CD14-positive monocyte (primary cell): ENCODE measurements around the gene PCDHA5. TPM values are rescaled to one million over a fixed set of nuclear protein-coding genes. Genes with fewer than 3 reads are reported as not detected.
"Not testable (repeated sequence)": the region's sequence is repeated elsewhere in the genome, so short reads cannot be mapped to it uniquely, and the experiment has no call there.

Experiments
- DNase-seq, 3 donors: peaks; one replicate each; pipeline ENCODE4 v3.0.0-alpha.2; 2011 to 2022
- H2AFZ ChIP-seq: 2 replicates; pipeline ENCODE4 v1.6.0; 2012; ENCODE audit warnings: mild to moderate bottlenecking, low read depth, low read length, inconsistent platforms; ENCODE audit not compliant: insufficient read depth, poor library complexity, severe bottlenecking
- H3K27ac ChIP-seq, 2 donors: 1 replicate in 1 of 2; 2 replicates in 1 of 2; pipeline ENCODE4 v1.5.1; 2012 to 2013; ENCODE audit warnings: low read length in 2 of 2, control low read depth in 1 of 2, inconsistent platforms in 1 of 2, low read depth in 1 of 2, mild to moderate bottlenecking in 1 of 2
- H3K27me3 ChIP-seq, 2 donors: one replicate each; pipeline versions ENCODE4 v1.6.0 to v1.6.1; 2011 to 2013; ENCODE audit warnings: low read length in 2 of 2; ENCODE audit not compliant: control insufficient read depth in 2 of 2, insufficient read depth in 2 of 2
- H3K36me3 ChIP-seq, 2 donors: replicated peaks in 1 of 2; 1 replicate in 1 of 2; 2 replicates in 1 of 2; pipeline versions ENCODE4 v1.5.1 to v1.6.1; 2012 to 2013; ENCODE audit warnings: low read length in 2 of 2, control low read depth in 1 of 2, inconsistent platforms in 1 of 2, mild to moderate bottlenecking in 1 of 2; ENCODE audit not compliant: insufficient read depth in 2 of 2, control insufficient read depth in 1 of 2
- H3K4me1 ChIP-seq, 2 donors: 1 replicate in 1 of 2; 2 replicates in 1 of 2; pipeline versions ENCODE4 v1.5.1 to v1.6.1; 2012 to 2013; ENCODE audit warnings: low read length in 2 of 2, control low read depth in 1 of 2, inconsistent platforms in 1 of 2, mild to moderate bottlenecking in 1 of 2, moderate library complexity in 1 of 2; ENCODE audit not compliant: insufficient read depth in 2 of 2, control insufficient read depth in 1 of 2
- H3K4me2 ChIP-seq: replicated peaks from 2 replicates; pipeline ENCODE3; 2012; ENCODE audit warnings: low read length, moderate library complexity, mild to moderate bottlenecking; ENCODE audit not compliant: poor library complexity, severe bottlenecking; ENCODE audit errors: extremely low read depth
- H3K4me3 ChIP-seq, 3 experiments: fragments of 200-600 bp in 1 of 3; sonication (generic) in 1 of 3; replicated peaks in 1 of 3; 1 replicate in 2 of 3; 2 replicates in 1 of 3; pipeline ENCODE4 v1.5.1; 2011 to 2013; ENCODE audit warnings: low read length in 3 of 3, mild to moderate bottlenecking in 3 of 3, control low read depth in 2 of 3, low read depth in 2 of 3, inconsistent platforms in 1 of 3, moderate library complexity in 1 of 3
- H3K79me2 ChIP-seq: 2 replicates; pipeline ENCODE4 v1.6.0; 2012; ENCODE audit warnings: mild to moderate bottlenecking, control low read depth, inconsistent platforms, low read length, moderate library complexity; ENCODE audit not compliant: insufficient read depth
- H3K9ac ChIP-seq: 2 replicates; pipeline ENCODE4 v1.6.0; 2017; ENCODE audit warnings: low read length, mild to moderate bottlenecking; ENCODE audit not compliant: insufficient read depth, poor library complexity, severe bottlenecking
- H3K9me3 ChIP-seq, 2 donors: replicated peaks in 1 of 2; 1 replicate in 1 of 2; 2 replicates in 1 of 2; pipeline versions ENCODE4 v1.5.1 to v1.6.1; 2012 to 2013; ENCODE audit warnings: low read length in 2 of 2, control low read depth in 1 of 2; ENCODE audit not compliant: control insufficient read depth in 1 of 2, insufficient read depth in 1 of 2
- H4K20me1 ChIP-seq: 2 replicates; pipeline ENCODE4 v1.6.0; 2012; ENCODE audit warnings: mild to moderate bottlenecking, low read length, control low read depth, moderate library complexity; ENCODE audit not compliant: insufficient read depth
- H3K27ac Mint-ChIP-seq, 7 donors: one replicate each; pipeline ENCODE4 v1.8.0; 2020; ENCODE audit warnings: mild to moderate bottlenecking in 7 of 7, mixed read lengths in 7 of 7, moderate library complexity in 6 of 7, inconsistent platforms in 2 of 7
- H3K27me3 Mint-ChIP-seq, 3 donors: one replicate each; pipeline ENCODE4 v1.8.0; 2021 to 2022; ENCODE audit warnings: low read depth in 3 of 3, mild to moderate bottlenecking in 3 of 3, mixed read lengths in 3 of 3, moderate library complexity in 3 of 3, inconsistent platforms in 1 of 3
- H3K36me3 Mint-ChIP-seq, 2 donors: one replicate each; pipeline ENCODE4 v1.8.0; 2020; ENCODE audit warnings: mixed read lengths in 2 of 2, inconsistent platforms in 1 of 2, mild to moderate bottlenecking in 1 of 2
- H3K4me1 Mint-ChIP-seq: one replicate; pipeline ENCODE4 v1.8.0; 2020; ENCODE audit warnings: mild to moderate bottlenecking, mixed read lengths
- H3K4me3 Mint-ChIP-seq, 2 donors: one replicate each; pipeline ENCODE4 v1.8.0; 2020; ENCODE audit warnings: mild to moderate bottlenecking in 2 of 2, mixed read lengths in 2 of 2, moderate library complexity in 1 of 2
- H3K9me3 Mint-ChIP-seq, 7 donors: one replicate each; pipeline ENCODE4 v1.8.0; 2020 to 2022; ENCODE audit warnings: mixed read lengths in 7 of 7, mild to moderate bottlenecking in 6 of 7, moderate library complexity in 6 of 7, inconsistent platforms in 2 of 7
- CTCF ChIP-seq: fragments of 200-600 bp; IDR thresholded peaks from one replicate; pipeline ENCODE4 v1.8.0; 2022; ENCODE audit warnings: antibody characterized with exemption, mild to moderate bottlenecking
- WGBS: methylation state at CpG from one replicate; pipeline ENCODE4 v1.1.5; 2013; ENCODE audit warnings: missing lambda C conversion rate; ENCODE audit not compliant: insufficient coverage; 5-methylcytosine and 5-hydroxymethylcytosine counted together
- intact Hi-C, 2 donors: fragments of 100-400 bp; cut with micrococcal nuclease; formaldehyde crosslinking; loops; one replicate each; pipeline versions ENCODE4 v1.15.0 to v1.15.1; 2023
- polyA plus RNA-seq, 3 donors: library from polyadenylated mRNA; depleted of rRNA in 1 of 3; unstranded in 2 of 3; stranded (reverse) in 1 of 3; fragments of 300-500 nt in 2 of 3; fragments of >200 nt in 1 of 3; fragmentation: Illumina TruSeq in 2 of 3; gene quantifications; 1 replicate in 2 of 3; 2 replicates in 1 of 3; pipeline ENCODE4 v1.2.3, GENCODE V29; 2012 to 2021

The PCDHA5 gene
- polyA plus RNA-seq, 3 donors = not detected

DNA sequence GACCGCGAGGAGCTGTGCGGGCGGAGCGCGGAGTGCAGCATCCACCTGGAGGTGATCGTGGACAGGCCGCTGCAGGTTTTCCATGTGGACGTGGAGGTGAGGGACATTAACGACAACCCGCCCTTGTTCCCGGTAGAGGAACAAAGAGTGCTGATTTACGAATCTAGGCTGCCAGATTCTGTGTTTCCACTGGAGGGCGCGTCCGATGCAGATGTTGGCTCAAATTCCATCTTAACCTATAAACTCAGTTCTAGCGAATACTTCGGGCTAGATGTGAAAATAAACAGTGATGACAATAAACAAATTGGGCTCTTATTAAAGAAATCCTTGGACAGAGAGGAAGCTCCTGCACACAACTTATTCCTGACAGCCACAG is 6.9 kb downstream of the PCDHA5 start:
- Histone ChIP-seq H3K4me1 (no peaks in the 10 kb centered on the region), H4K20me1 (no peaks in the 10 kb centered on the region), H3K4me2 (no peak overlapping the region), H3K9ac (no peak overlapping the region), H3K27me3 (peaks cover 0 to 24% of the 10 kb centered on the region in 2 donors), H2AFZ (no peak overlapping the region), H3K4me3 (no peak overlapping the region), H3K36me3 (no peaks in the 10 kb centered on the region), H3K79me2 (no peaks in the 10 kb centered on the region), H3K27ac (no peak overlapping the region), H3K9me3 (peaks cover 35 to 67% of the 10 kb centered on the region in 2 donors)
- intact Hi-C loops = loop anchor here in 1 of 2 donors (10.0 kb wide), 1 partner anchor 46 kb away; the partner anchor contains the start of gene PCDHA12
- Mint-ChIP-seq H3K36me3 (peaks cover 0 to 2% of the 10 kb centered on the region in 2 donors), H3K4me1 (no peaks in the 10 kb centered on the region), H3K27me3 (peaks cover 22 to 46% (median 22%) of the 10 kb centered on the region in 3 donors), H3K4me3 (peak overlapping the region in 1 of 2 donors; percentile 66), H3K9me3 (peaks cover 32 to 55% (median 48%) of the 10 kb centered on the region in 7 donors), H3K27ac (no peak overlapping the region)
- TF ChIP-seq CTCF = no peak
- no peak for DNase-seq
- 45% methylated on average over 6 of the region's 18 CpGs for WGBS

GRCh38 chr5:140829511-140830501 is 8.4 kb downstream of the PCDHA5 start:
- H3K4me1 ChIP-seq, H3K4me3 ChIP-seq, H3K79me2 ChIP-seq, H2AFZ ChIP-seq, H3K27ac Mint-ChIP-seq, H3K36me3 Mint-ChIP-seq, H3K4me1 Mint-ChIP-seq, H3K4me2 ChIP-seq, H4K20me1 ChIP-seq, H3K4me3 Mint-ChIP-seq, H3K9ac ChIP-seq, H3K27ac ChIP-seq, DNase-seq, H3K36me3 ChIP-seq: not testable (repeated sequence)
- peaks cover 32 to 69% of the 10 kb centered on the region in 2 donors for H3K9me3 ChIP-seq
- peaks cover 32 to 61% (median 50%) of the 10 kb centered on the region in 7 donors for H3K9me3 Mint-ChIP-seq
- H3K27me3 Mint-ChIP-seq = peaks cover 25 to 51% (median 25%) of the 10 kb centered on the region in 3 donors
- H3K27me3 ChIP-seq = peaks cover 0 to 29% of the 10 kb centered on the region in 2 donors
- intact Hi-C loops = loop anchor here in 1 of 2 donors (10.0 kb wide), 1 partner anchor 45 kb away; the partner anchor contains the start of gene PCDHA12
- WGBS = 50% methylated on average over 90 of the region's 106 CpGs
